Astrocyte (in vitro differentiated cells and primary cell): Measurements from ENCODE around the gene GMPPA. TPM values are rescaled to one million over a fixed set of nuclear protein-coding genes. Genes with fewer than 3 reads are reported as not detected.
A peak's percentile ranks its signal among the peaks of the same experiment; 100 is the strongest.

Experiments used
- DNase-seq: peaks from one replicate; pipeline ENCODE4 v3.0.0-alpha.2; 2010; ENCODE audit warnings: low read depth
- FAIRE-seq: peaks from 2 replicates; lab custom pipeline; 2011; peaks lifted over from hg19 to GRCh38; lab: Jason Lieb, UNC
- H2AFZ ChIP-seq: 2 replicates; pipeline ENCODE4 v1.6.0; 2012; ENCODE audit warnings: low read depth, low read length, inconsistent platforms
- H3K27ac ChIP-seq: 2 replicates; pipeline ENCODE4 v1.5.1; 2011; ENCODE audit warnings: low read depth, low read length, inconsistent platforms
- H3K27me3 ChIP-seq: 2 replicates; pipeline ENCODE4 v1.6.0; 2011; ENCODE audit warnings: low read length, inconsistent platforms; ENCODE audit not compliant: insufficient read depth
- H3K36me3 ChIP-seq: 2 replicates; pipeline ENCODE4 v1.5.1; 2011; ENCODE audit warnings: low read length, inconsistent platforms; ENCODE audit not compliant: insufficient read depth
- H3K4me1 ChIP-seq: 2 replicates; pipeline ENCODE4 v1.5.1; 2011; ENCODE audit warnings: low read length, inconsistent platforms; ENCODE audit not compliant: insufficient read depth
- H3K4me2 ChIP-seq: 2 replicates; pipeline ENCODE4 v1.6.0; 2012; ENCODE audit warnings: low read length, inconsistent platforms
- H3K4me3 ChIP-seq: 2 replicates; pipeline ENCODE4 v1.5.1; 2011; ENCODE audit warnings: low read depth, mild to moderate bottlenecking, low read length, inconsistent platforms; ENCODE audit not compliant: insufficient read depth
- H3K79me2 ChIP-seq: 2 replicates; pipeline ENCODE4 v1.6.0; 2012; ENCODE audit warnings: mild to moderate bottlenecking, low read length, inconsistent platforms; ENCODE audit not compliant: insufficient read depth
- H3K9ac ChIP-seq: 2 replicates; pipeline ENCODE4 v1.6.0; 2012; ENCODE audit warnings: mild to moderate bottlenecking, low read length, inconsistent platforms
- H3K9me3 ChIP-seq: 2 replicates; pipeline ENCODE4 v1.5.1; 2012; ENCODE audit warnings: low read depth, mild to moderate bottlenecking, low read length, inconsistent platforms; ENCODE audit not compliant: insufficient read depth
- H4K20me1 ChIP-seq: 2 replicates; pipeline ENCODE4 v1.6.0; 2012; ENCODE audit warnings: low read length, inconsistent platforms; ENCODE audit not compliant: insufficient read depth
- H3K27ac Mint-ChIP-seq: one replicate; pipeline ENCODE4 v1.8.0; 2021; ENCODE audit warnings: mild to moderate bottlenecking, mixed read lengths; ENCODE audit not compliant: unreplicated experiment
- H3K27me3 Mint-ChIP-seq: one replicate; pipeline ENCODE4 v1.8.0; 2021; ENCODE audit warnings: low read depth, mixed read lengths; ENCODE audit not compliant: unreplicated experiment
- H3K36me3 Mint-ChIP-seq: one replicate; pipeline ENCODE4 v1.8.0; 2021; ENCODE audit warnings: low read depth, mixed read lengths; ENCODE audit not compliant: unreplicated experiment
- H3K4me1 Mint-ChIP-seq: one replicate; pipeline ENCODE4 v1.8.0; 2021; ENCODE audit warnings: low read depth, mixed read lengths; ENCODE audit not compliant: unreplicated experiment
- H3K4me3 Mint-ChIP-seq: one replicate; pipeline ENCODE4 v1.8.0; 2021; ENCODE audit warnings: mild to moderate bottlenecking, moderate library complexity, mixed read lengths; ENCODE audit not compliant: unreplicated experiment
- H3K9me3 Mint-ChIP-seq: one replicate; pipeline ENCODE4 v1.8.0; 2021; ENCODE audit warnings: mild to moderate bottlenecking, mixed read lengths; ENCODE audit not compliant: unreplicated experiment
- CTCF ChIP-seq: IDR thresholded peaks from 2 replicates; pipeline ENCODE4 v1.5.1; 2011; ENCODE audit warnings: low read depth, mild to moderate bottlenecking, inconsistent platforms, low read length, moderate library complexity; ENCODE audit not compliant: insufficient read depth
- EZH2 ChIP-seq: IDR thresholded peaks from 2 replicates; pipeline ENCODE4 v1.6.1; 2012; ENCODE audit warnings: mild to moderate bottlenecking, low read length, inconsistent platforms; ENCODE audit not compliant: insufficient read depth
- total RNA-seq: library from RNA; stranded (reverse); gene quantifications from 2 replicates; pipeline ENCODE4 v1.2.1, GENCODE V29; 2021

Gene GMPPA
- total RNA-seq, 1 donor from 2014 or later = 49.5 TPM

- DNase-seq = no peak
- Histone ChIP-seq H4K20me1 (no peaks in the 10 kb centered on the region), H3K9me3 (no peaks in the 10 kb centered on the region), H3K9ac (no peak overlapping the region), H3K79me2 (no peaks in the 10 kb centered on the region), H3K4me1 (peaks cover 19% of the 10 kb centered on the region), H2AFZ (no peak overlapping the region), H3K27me3 (no peaks in the 10 kb centered on the region), H3K36me3 (peaks cover 2% of the 10 kb centered on the region), H3K4me3 (no peak overlapping the region), H3K4me2 (no peak overlapping the region), H3K27ac (no peak overlapping the region)
- FAIRE-seq = no peak
- H3K4me3 Mint-ChIP-seq = no peak overlapping the region
- H3K27ac Mint-ChIP-seq = no peak overlapping the region
- H3K4me1 Mint-ChIP-seq = peaks cover 16% of the 10 kb centered on the region
- peaks cover 10% of the 10 kb centered on the region for H3K27me3 Mint-ChIP-seq
- TF ChIP-seq CTCF = no peak
- no peaks in the 10 kb centered on the region for H3K9me3 Mint-ChIP-seq
- H3K36me3 Mint-ChIP-seq = peaks cover 23% of the 10 kb centered on the region
Measured at GRCh38 chr2:219473511-219473910, 25.2 kb upstream of the GMPPA start.

- H3K4me2 ChIP-seq = no peak overlapping the region
- H3K27ac Mint-ChIP-seq = no peak overlapping the region
- peaks cover 12% of the 10 kb centered on the region for H3K4me1 Mint-ChIP-seq
- no peak for TF ChIP-seq EZH2
- no peak for TF ChIP-seq CTCF
- H3K27me3 Mint-ChIP-seq = peaks cover 13% of the 10 kb centered on the region
- no peak for DNase-seq
- H3K4me1 ChIP-seq = peaks cover 11% of the 10 kb centered on the region
- H3K4me3 Mint-ChIP-seq = no peak overlapping the region
- H4K20me1 ChIP-seq = no peaks in the 10 kb centered on the region
- H3K9me3 ChIP-seq = no peaks in the 10 kb centered on the region
- FAIRE-seq = no peak
- no peaks in the 10 kb centered on the region for H3K9me3 Mint-ChIP-seq
- no peak overlapping the region for H2AFZ ChIP-seq
- no peaks in the 10 kb centered on the region for H3K27me3 ChIP-seq
- no peak overlapping the region for H3K27ac ChIP-seq
- H3K36me3 ChIP-seq = peaks cover 2% of the 10 kb centered on the region
- H3K9ac ChIP-seq = no peak overlapping the region
- peaks cover 31% of the 10 kb centered on the region for H3K36me3 Mint-ChIP-seq
- no peak overlapping the region for H3K4me3 ChIP-seq
- no peaks in the 10 kb centered on the region for H3K79me2 ChIP-seq
Measured at GRCh38 chr2:219474285-219475060, 24.2 kb upstream of the GMPPA start.

- no peak for FAIRE-seq
- no peak overlapping the region for H3K27ac ChIP-seq
- peaks cover 7% of the 10 kb centered on the region for H3K4me1 Mint-ChIP-seq
Measured at GRCh38 chr2:219475278-219475677, 23.4 kb upstream of the GMPPA start.

More at GRCh38 chr2:219475278-219475677, 23.4 kb upstream of the GMPPA start:
- H3K4me3 ChIP-seq = no peak overlapping the region
- TF ChIP-seq EZH2 = no peak
- no peak for TF ChIP-seq CTCF
- peaks cover 2% of the 10 kb centered on the region for H3K36me3 ChIP-seq
- peaks cover 30% of the 10 kb centered on the region for H3K36me3 Mint-ChIP-seq
- no peak for DNase-seq
- H3K27me3 ChIP-seq = no peaks in the 10 kb centered on the region
- H3K27me3 Mint-ChIP-seq = peaks cover 13% of the 10 kb centered on the region
- no peak overlapping the region for H3K9ac ChIP-seq
- no peak overlapping the region for H3K4me3 Mint-ChIP-seq
- peaks cover 5% of the 10 kb centered on the region for H3K4me1 ChIP-seq
- H3K4me2 ChIP-seq = no peak overlapping the region
- peak overlapping the region; percentile 58 for H3K27ac Mint-ChIP-seq
- H3K9me3 ChIP-seq = no peaks in the 10 kb centered on the region
- no peaks in the 10 kb centered on the region for H3K9me3 Mint-ChIP-seq
- no peaks in the 10 kb centered on the region for H3K79me2 ChIP-seq
- H2AFZ ChIP-seq = no peak overlapping the region
- no peaks in the 10 kb centered on the region for H4K20me1 ChIP-seq
